PC-3 (cell line): ENCODE data around the gene ABCF3.

ENCODE experiments used
- EZH2 ChIP-seq: fragments of 300-600 bp; sonication (generic); IDR thresholded peaks from one replicate; pipeline ENCODE4 v1.6.1; 2017; ENCODE audit warnings: antibody characterized with exemption, mild to moderate bottlenecking, low read length; ENCODE audit not compliant: unreplicated experiment
- TF ChIP-seq, protein P1 (sequence below): fragments of 300-600 bp; sonication (generic); conservative IDR thresholded peaks from 2 replicates; pipeline ENCODE4 v1.5.1; 2017; ENCODE audit warnings: antibody characterized with exemption, low read depth, mild to moderate bottlenecking, low read length

DNA sequence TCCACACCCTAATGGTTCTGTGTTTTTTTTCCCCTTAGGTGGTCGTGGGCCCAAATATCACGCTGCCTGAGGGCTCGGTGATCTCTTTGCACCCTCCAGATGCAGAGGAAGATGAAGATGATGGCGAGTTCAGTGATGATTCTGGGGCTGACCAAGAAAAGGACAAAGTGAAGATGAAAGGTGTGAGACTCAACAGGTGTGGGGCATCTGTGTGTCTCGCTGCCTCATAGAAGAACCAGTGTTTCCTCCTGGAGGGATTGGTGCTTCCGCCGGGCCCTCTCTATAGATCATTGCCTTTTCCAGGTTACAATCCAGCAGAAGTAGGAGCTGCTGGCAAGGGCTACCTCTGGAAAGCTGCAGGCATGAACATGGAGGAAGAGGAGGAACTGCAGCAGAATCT, 43.8 kb upstream of the ABCF3 start:
- TF ChIP-seq, protein P1, sequence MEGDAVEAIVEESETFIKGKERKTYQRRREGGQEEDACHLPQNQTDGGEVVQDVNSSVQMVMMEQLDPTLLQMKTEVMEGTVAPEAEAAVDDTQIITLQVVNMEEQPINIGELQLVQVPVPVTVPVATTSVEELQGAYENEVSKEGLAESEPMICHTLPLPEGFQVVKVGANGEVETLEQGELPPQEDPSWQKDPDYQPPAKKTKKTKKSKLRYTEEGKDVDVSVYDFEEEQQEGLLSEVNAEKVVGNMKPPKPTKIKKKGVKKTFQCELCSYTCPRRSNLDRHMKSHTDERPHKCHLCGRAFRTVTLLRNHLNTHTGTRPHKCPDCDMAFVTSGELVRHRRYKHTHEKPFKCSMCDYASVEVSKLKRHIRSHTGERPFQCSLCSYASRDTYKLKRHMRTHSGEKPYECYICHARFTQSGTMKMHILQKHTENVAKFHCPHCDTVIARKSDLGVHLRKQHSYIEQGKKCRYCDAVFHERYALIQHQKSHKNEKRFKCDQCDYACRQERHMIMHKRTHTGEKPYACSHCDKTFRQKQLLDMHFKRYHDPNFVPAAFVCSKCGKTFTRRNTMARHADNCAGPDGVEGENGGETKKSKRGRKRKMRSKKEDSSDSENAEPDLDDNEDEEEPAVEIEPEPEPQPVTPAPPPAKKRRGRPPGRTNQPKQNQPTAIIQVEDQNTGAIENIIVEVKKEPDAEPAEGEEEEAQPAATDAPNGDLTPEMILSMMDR: no peak
- no peak for TF ChIP-seq EZH2
